Measurements from ENCODE around the gene SLC9C1. TPM values are rescaled to one million over a fixed set of nuclear protein-coding genes. Genes with fewer than 3 reads are reported as not detected.

Gene SLC9C1
- total and polyA plus RNA-seq, 2 of the 13 experiments (the other 11 are each of a cell fraction or from before 2014, with no cell fraction given): not detected

GRCh38 chr3:112333381-112334317 lies 39.6 kb upstream of the SLC9C1 start:
- H3K9me3 ChIP-seq (ENCODE audit: low read length): no peaks in the 10 kb centered on the region
- ATAC-seq: no peak
- no peak overlapping the region for H2AFZ ChIP-seq (ENCODE audit: low read length)

More at GRCh38 chr3:112333381-112334317, 39.6 kb upstream of the SLC9C1 start:
- Histone ChIP-seq H3K4me3 (replicated peaks in 1 of 3; ENCODE audit: insufficient read depth in 1 of 3, low read depth in 2 of 3, low read length in 3 of 3) (no peak overlapping the region), H3K4me2 (ENCODE audit: low read depth, low read length) (no peak overlapping the region), H3K9ac (ENCODE audit: insufficient read depth, low read depth, low read length) (no peak overlapping the region), H3K27me3 (ENCODE audit: control insufficient read depth in 1 of 2, insufficient read depth in 2 of 2, low read length in 2 of 2) (peaks cover 0 to 15% of the 10 kb centered on the region in 2 experiments; a peak in 3 of 5 replicates), H3K4me1 (ENCODE audit: insufficient read depth, low read length) (no peaks in the 10 kb centered on the region), H3K36me3 (replicated peaks in 1 of 2; ENCODE audit: control insufficient read depth in 1 of 2, insufficient read depth in 2 of 2, low read length in 2 of 2) (no peaks in the 10 kb centered on the region), H3K79me2 (ENCODE audit: insufficient read depth, low read length) (no peaks in the 10 kb centered on the region), H3K27ac (ENCODE audit: extremely low read length, insufficient read depth, low read length) (no peak overlapping the region), H4K20me1 (ENCODE audit: insufficient read depth, low read length) (no peaks in the 10 kb centered on the region)
- FAIRE-seq (no peak), DNase-seq (ENCODE audit: low spot score) (no peak)
- in situ Hi-C loops (cut with HindIII; ENCODE audit: extremely low pct_ligation_motif_present, low pct_unique_long_range_greater_than_20kb): no loop called here
- intact Hi-C loops (cut with micrococcal nuclease; ENCODE audit: unreplicated experiment): no loop called here
- POLR2A ChIA-PET: no interaction called here
- TF ChIP-seq ZFYVE20 (CRISPR knock-in tag; IDR thresholded peaks at IDR 0.05; ENCODE audit: borderline replicate concordance, low read depth) (no peak), ZNF691 (CRISPR knock-in tag; IDR thresholded peaks at IDR 0.05; ENCODE audit: borderline replicate concordance, low read depth) (no peak), RFX3 (CRISPR knock-in tag; IDR thresholded peaks at IDR 0.05) (no peak), MED8 (CRISPR knock-in tag; IDR thresholded peaks at IDR 0.05; ENCODE audit: insufficient replicate concordance) (no peak), ZSCAN21 (CRISPR knock-in tag; IDR thresholded peaks at IDR 0.05; ENCODE audit: borderline replicate concordance) (no peak), DR1 (CRISPR knock-in tag; IDR thresholded peaks at IDR 0.05) (no peak), STAT6 (CRISPR knock-in tag; IDR thresholded peaks at IDR 0.05; ENCODE audit: borderline replicate concordance) (no peak), CCDC6 (CRISPR knock-in tag; IDR thresholded peaks at IDR 0.05) (no peak), MTF2 (CRISPR knock-in tag; IDR thresholded peaks at IDR 0.05; ENCODE audit: borderline replicate concordance) (no peak), ZNF737 (CRISPR knock-in tag; IDR thresholded peaks at IDR 0.05; ENCODE audit: borderline replicate concordance) (no peak), TEF (CRISPR knock-in tag; IDR thresholded peaks at IDR 0.05) (no peak), ZNF12 (CRISPR knock-in tag; IDR thresholded peaks at IDR 0.05) (no peak), SNAPC2 (CRISPR knock-in tag; IDR thresholded peaks at IDR 0.05) (no peak), RORA (CRISPR knock-in tag; IDR thresholded peaks at IDR 0.05) (no peak), RFXAP (CRISPR knock-in tag; IDR thresholded peaks at IDR 0.05; ENCODE audit: borderline replicate concordance) (no peak), ZNF749 (CRISPR knock-in tag; IDR thresholded peaks at IDR 0.05; ENCODE audit: borderline replicate concordance) (no peak), ZNF484 (CRISPR knock-in tag; IDR thresholded peaks at IDR 0.05; ENCODE audit: borderline replicate concordance, low read depth) (no peak)
- CTCF ChIA-PET (ENCODE audit: low intra/inter-chr PET ratio, low total read pairs): no interaction called here
- 43% methylated on average over 11 of the region's 23 CpGs for WGBS (ENCODE audit: low lambda C conversion rate)
- BruUV-seq (replicated peaks): no TSS peak
